Lower leg skin (tissue), 3 donors: ENCODE data around the gene HSFX3.

Source experiments
- CTCF ChIP-seq, 3 donors: fragments of 450-650 bp; IDR thresholded peaks; one replicate each; pipeline ENCODE4 v1.5.1; 2016; ENCODE audit warnings: antibody characterized with exemption in 3 of 3, mild to moderate bottlenecking in 3 of 3, moderate library complexity in 2 of 3
- POLR2A ChIP-seq, 2 donors: fragments of 450-650 bp; IDR thresholded peaks; one replicate each; pipeline ENCODE4 v1.6.1; 2016 to 2017; ENCODE audit warnings: antibody characterized with exemption in 2 of 2, mild to moderate bottlenecking in 1 of 2, moderate library complexity in 1 of 2

GRCh38 chrX:149504226-149504914, 45.4 kb downstream of the HSFX3 start:
- TF ChIP-seq CTCF (IDR thresholded peaks at IDR 0.05), result no peak
- TF ChIP-seq POLR2A (IDR thresholded peaks at IDR 0.05), result no peak
